IMR-90 (cell line): ENCODE data around the gene HNRNPA3. TPM values are rescaled to one million over a fixed set of nuclear protein-coding genes. Genes with fewer than 3 reads are reported as not detected.

ENCODE experiments used
- ATAC-seq: fragments of 200-7000 bp; cut with Tn5 transposase; 2 replicates; pipeline ENCODE4 v1.9.1; 2020; ENCODE audit warnings: low read depth, mild to moderate bottlenecking, moderate library complexity
- BruUV-seq: library from RNA; stranded (reverse); fragments of 400-500 nt; replicated peaks from 2 replicates; lab custom pipeline; 2021; lab: Mats Ljungman, UMichigan
- CTCF ChIA-PET: fragments of 300-600 bp; formaldehyde crosslinking; extraction: SDS; loops from one replicate; lab custom pipeline; 2021; ENCODE audit warnings: antibody characterized with exemption; lab: Yijun Ruan, JAX
- POLR2A ChIA-PET: fragments of 300-600 bp; sonication (Branson Sonifier 250); formaldehyde crosslinking; loops from one replicate; lab custom pipeline; 2022; ENCODE audit warnings: antibody characterized with exemption; ENCODE audit not compliant: unreplicated experiment; lab: Charles Lee
- DNase-seq: peaks from one replicate; pipeline ENCODE4 v3.0.0; 2013
- H2AFZ ChIP-seq: replicated peaks from 2 replicates; pipeline ENCODE3; 2013; ENCODE audit warnings: low read length, mild to moderate bottlenecking; ENCODE audit not compliant: poor library complexity
- H2AK5ac ChIP-seq: 2 replicates; pipeline ENCODE4 v1.6.1; 2013; ENCODE audit warnings: low read depth, low read length, inconsistent platforms
- H2AK9ac ChIP-seq: replicated peaks from 2 replicates; pipeline ENCODE3; 2013; ENCODE audit warnings: mild to moderate bottlenecking, low read depth, low read length, moderate library complexity; ENCODE audit not compliant: poor library complexity
- H2BK120ac ChIP-seq: 2 replicates; pipeline ENCODE4 v1.6.1; 2013; ENCODE audit warnings: low read depth, low read length, inconsistent platforms
- H2BK15ac ChIP-seq: 3 replicates; pipeline ENCODE4 v1.6.1; 2013; ENCODE audit warnings: low read depth, low read length, inconsistent platforms
- H2BK20ac ChIP-seq: 2 replicates; pipeline ENCODE4 v1.6.1; 2013; ENCODE audit warnings: low read depth, mild to moderate bottlenecking, inconsistent platforms, low read length, moderate library complexity
- H2BK5ac ChIP-seq: 2 replicates; pipeline ENCODE4 v1.6.1; 2013; ENCODE audit warnings: mild to moderate bottlenecking, low read depth, low read length, inconsistent platforms; ENCODE audit not compliant: poor library complexity, severe bottlenecking
- H3K14ac ChIP-seq: replicated peaks from 2 replicates; pipeline ENCODE4 v1.6.1; 2013; ENCODE audit warnings: low read depth, low read length, inconsistent platforms
- H3K18ac ChIP-seq: 2 replicates; pipeline ENCODE4 v1.6.1; 2013; ENCODE audit warnings: low read depth, low read length, control low read depth
- H3K23ac ChIP-seq: 2 replicates; pipeline ENCODE4 v1.6.1; 2013; ENCODE audit warnings: low read depth, low read length, inconsistent platforms
- H3K27ac ChIP-seq: 2 replicates; pipeline ENCODE4 v1.5.1; 2013; ENCODE audit warnings: mild to moderate bottlenecking, control low read depth, low read length; ENCODE audit not compliant: insufficient read depth
- H3K27me3 ChIP-seq: 2 replicates; pipeline ENCODE4 v1.6.1; 2013; ENCODE audit warnings: low read length; ENCODE audit not compliant: control insufficient read depth, insufficient read depth
- H3K36me3 ChIP-seq: 2 replicates; pipeline ENCODE4 v1.6.1; 2013; ENCODE audit warnings: low read length, mixed read lengths; ENCODE audit not compliant: control insufficient read depth, insufficient read depth
- H3K4ac ChIP-seq: 2 replicates; pipeline ENCODE4 v1.6.1; 2013; ENCODE audit warnings: low read depth, low read length, inconsistent platforms
- H3K4me1 ChIP-seq: 2 replicates; pipeline ENCODE4 v1.6.1; 2013; ENCODE audit warnings: low read length, mixed read lengths; ENCODE audit not compliant: control insufficient read depth, insufficient read depth
- H3K4me2 ChIP-seq: 2 replicates; pipeline ENCODE4 v1.6.1; 2013; ENCODE audit warnings: low read depth, mild to moderate bottlenecking, control low read depth, low read length, moderate library complexity
- H3K4me3 ChIP-seq: 2 replicates; pipeline ENCODE4 v1.5.1; 2013; ENCODE audit warnings: low read depth, mild to moderate bottlenecking, control low read depth, low read length, moderate library complexity; ENCODE audit not compliant: insufficient read depth
- H3K56ac ChIP-seq: 2 replicates; pipeline ENCODE4 v1.6.1; 2013; ENCODE audit warnings: low read length, inconsistent platforms; ENCODE audit not compliant: insufficient read depth; ENCODE audit errors: extremely low read depth
- H3K79me1 ChIP-seq, 2 experiments: 2 replicates each; pipeline ENCODE4 v1.6.1; 2013; ENCODE audit warnings: low read length in 2 of 2, inconsistent platforms in 1 of 2, low read depth in 1 of 2
- H3K9ac ChIP-seq: 2 replicates; pipeline ENCODE4 v1.6.1; 2013; ENCODE audit warnings: low read depth, low read length, control low read depth
- H3K9me1 ChIP-seq: 2 replicates; pipeline ENCODE4 v1.6.1; 2013; ENCODE audit warnings: low read length, inconsistent platforms; ENCODE audit not compliant: insufficient read depth
- H3K9me3 ChIP-seq: 2 replicates; pipeline ENCODE4 v1.6.1; 2013; ENCODE audit warnings: low read length; ENCODE audit not compliant: control insufficient read depth, insufficient read depth
- H4K20me1 ChIP-seq: 2 replicates; pipeline ENCODE4 v1.6.1; 2013; ENCODE audit warnings: low read length, inconsistent platforms; ENCODE audit not compliant: insufficient read depth
- H4K5ac ChIP-seq: 2 replicates; pipeline ENCODE4 v1.6.1; 2013; ENCODE audit warnings: mild to moderate bottlenecking, low read depth, low read length, control low read depth
- H4K8ac ChIP-seq, 2 experiments: 2 replicates each; pipeline ENCODE4 v1.6.1; 2013; ENCODE audit warnings: low read depth in 2 of 2, low read length in 2 of 2, control low read depth in 1 of 2, inconsistent platforms in 1 of 2
- H4K91ac ChIP-seq: 2 replicates; pipeline ENCODE4 v1.6.1; 2013; ENCODE audit warnings: low read depth, low read length, inconsistent platforms; ENCODE audit not compliant: insufficient read depth
- BHLHE40 ChIP-seq: fragments of 150-350 bp; IDR thresholded peaks from 2 replicates; pipeline ENCODE4 v1.6.1; 2016; ENCODE audit warnings: mild to moderate bottlenecking, low read depth, low read length
- CEBPB ChIP-seq: IDR thresholded peaks from 2 replicates; pipeline ENCODE4 v1.6.1; 2012; ENCODE audit warnings: low read depth, low read length, improper control_type of control experiment
- CHD1 ChIP-seq: IDR thresholded peaks from 2 replicates; pipeline ENCODE4 v1.6.1; 2012; ENCODE audit warnings: low read depth, low read length, improper control_type of control experiment
- CTCF ChIP-seq: conservative IDR thresholded peaks from 2 replicates; pipeline ENCODE4 v1.5.1; 2012; ENCODE audit warnings: mild to moderate bottlenecking, low read depth, low read length, improper control_type of control experiment
- ELK1 ChIP-seq: fragments of 150-350 bp; IDR thresholded peaks from 2 replicates; pipeline ENCODE4 v1.6.1; 2016; ENCODE audit warnings: low read depth, mild to moderate bottlenecking, low read length, moderate library complexity, borderline replicate concordance
- FOS ChIP-seq: fragments of 150-350 bp; IDR thresholded peaks from 2 replicates; pipeline ENCODE4 v1.6.1; 2016; ENCODE audit warnings: low read depth, low read length
- MAFK ChIP-seq: IDR thresholded peaks from 2 replicates; pipeline ENCODE4 v1.6.1; 2012; ENCODE audit warnings: low read depth, low read length, improper control_type of control experiment
- MAZ ChIP-seq: IDR thresholded peaks from 2 replicates; pipeline ENCODE4 v1.6.1; 2012; ENCODE audit warnings: low read depth, mild to moderate bottlenecking, low read length, improper control_type of control experiment, moderate library complexity, borderline replicate concordance
- MXI1 ChIP-seq: IDR thresholded peaks from 2 replicates; pipeline ENCODE4 v1.6.1; 2012; ENCODE audit warnings: low read depth, mild to moderate bottlenecking, low read length, moderate library complexity, borderline replicate concordance
- NFE2L2 ChIP-seq: fragments of 150-350 bp; IDR thresholded peaks from 2 replicates; pipeline ENCODE4 v1.6.1; 2016; ENCODE audit warnings: low read depth, mild to moderate bottlenecking, low read length
- POLR2A ChIP-seq: IDR thresholded peaks from 2 replicates; pipeline ENCODE4 v1.6.1; 2012; ENCODE audit warnings: mild to moderate bottlenecking, low read depth, low read length
- RAD21 ChIP-seq: IDR thresholded peaks from 2 replicates; pipeline ENCODE4 v1.6.1; 2012; ENCODE audit warnings: low read length, improper control_type of control experiment
- RCOR1 ChIP-seq: IDR thresholded peaks from 2 replicates; pipeline ENCODE4 v1.6.1; 2012; ENCODE audit warnings: mild to moderate bottlenecking, low read length, improper control_type of control experiment; ENCODE audit not compliant: insufficient replicate concordance
- RFX5 ChIP-seq: IDR thresholded peaks from 2 replicates; pipeline ENCODE4 v1.8.0; 2012; ENCODE audit warnings: low read depth, mild to moderate bottlenecking, low read length, moderate library complexity
- SMC3 ChIP-seq: fragments of 150-350 bp; IDR thresholded peaks from 2 replicates; pipeline ENCODE4 v1.6.1; 2016; ENCODE audit warnings: low read depth, mild to moderate bottlenecking, antibody characterized with exemption, low read length, moderate library complexity
- WGBS, 2 experiments: methylation state at CpG; one replicate each; pipeline versions ENCODE4 v1.1.5 to v1.1.7; 2013; ENCODE audit warnings: missing lambda C conversion rate in 2 of 2; ENCODE audit not compliant: insufficient read length in 1 of 2; ENCODE audit errors: extremely low coverage in 2 of 2; 5-methylcytosine and 5-hydroxymethylcytosine counted together
- dilution Hi-C: fragments of 300-500 bp; cut with HindIII; formaldehyde crosslinking; loops from one replicate; pipeline ENCODE4 v1.14.3; 2018; ENCODE audit warnings: low sequenced_read_pairs; ENCODE audit not compliant: unreplicated experiment
- in situ Hi-C: fragments of 300-500 bp; cut with MboI; formaldehyde crosslinking; loops from 3 replicates; pipeline ENCODE4 v1.14.3; 2019; ENCODE audit warnings: low sequenced_read_pairs, inconsistent platforms, mixed read lengths
- intact Hi-C: fragments of 100-400 bp; cut with micrococcal nuclease; formaldehyde crosslinking; loops from 2 replicates; pipeline ENCODE4 v1.10.0; 2022
- polyA plus RNA-seq, 3 experiments: library from polyadenylated mRNA; depleted of rRNA; stranded (reverse); fragments of >200 nt; gene quantifications; 2 replicates each; pipeline ENCODE4 v1.2.3, GENCODE V29; 2012; ENCODE audit warnings: low replicate concordance in 1 of 3
- total RNA-seq: library from RNA; depleted of rRNA; stranded (reverse); fragments of >200 nt; gene quantifications from 2 replicates; pipeline ENCODE4 v1.2.3, GENCODE V29; 2012
- TF ChIP-seq, protein P1 (sequence below): fragments of 150-350 bp; IDR thresholded peaks from 2 replicates; pipeline ENCODE4 v1.6.1; 2017; ENCODE audit warnings: mild to moderate bottlenecking, antibody characterized with exemption, low read length, low read depth

HNRNPA3 gene
- total and polyA plus RNA-seq, 2 of the 4 experiments (the other 2 are of a cell fraction) = 18.6 to 111 TPM

DNA sequence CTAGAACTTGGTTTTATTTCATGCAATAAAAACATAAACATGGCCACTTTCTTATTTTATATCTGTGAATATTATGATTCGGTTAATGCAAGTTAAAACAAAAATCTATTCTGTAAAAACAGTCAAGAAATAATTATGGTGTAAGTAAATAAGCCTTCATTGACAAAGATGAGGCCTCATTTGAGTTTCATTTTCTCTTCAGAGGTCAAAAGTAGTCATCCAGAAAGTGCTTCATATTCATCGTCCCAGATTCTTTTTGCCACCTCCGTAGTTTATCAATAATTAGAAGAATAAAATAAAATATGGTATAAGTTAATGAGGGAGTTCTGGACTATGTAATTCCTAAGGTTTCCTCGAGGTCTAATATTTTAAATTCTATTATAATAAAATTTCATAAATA is 19.4 kb upstream of the HNRNPA3 start:
- H3K4me2 ChIP-seq = no peak overlapping the region
- in situ Hi-C loops = no loop called here
- no peak overlapping the region for H3K27ac ChIP-seq
- ChIA-PET CTCF (no interaction called here), POLR2A (no interaction called here)
- no peak overlapping the region for H2AK9ac ChIP-seq
- no CpG with 5 or more reads among the region's 4 CpGs for WGBS, 2 experiments
- BruUV-seq = no TSS peak
- DNase-seq = no peak
- no peaks in the 10 kb centered on the region for H3K9me3 ChIP-seq
- no peak overlapping the region for H2AK5ac ChIP-seq
- no peaks in the 10 kb centered on the region for H3K79me1 ChIP-seq
- H4K91ac ChIP-seq = no peak overlapping the region
- no peak overlapping the region for H2BK20ac ChIP-seq
- TF ChIP-seq RAD21 = no peak
- no peak for TF ChIP-seq CTCF
- no peak for TF ChIP-seq ELK1
- no peak for TF ChIP-seq NFE2L2
- TF ChIP-seq MXI1 = no peak
- TF ChIP-seq, protein P1, sequence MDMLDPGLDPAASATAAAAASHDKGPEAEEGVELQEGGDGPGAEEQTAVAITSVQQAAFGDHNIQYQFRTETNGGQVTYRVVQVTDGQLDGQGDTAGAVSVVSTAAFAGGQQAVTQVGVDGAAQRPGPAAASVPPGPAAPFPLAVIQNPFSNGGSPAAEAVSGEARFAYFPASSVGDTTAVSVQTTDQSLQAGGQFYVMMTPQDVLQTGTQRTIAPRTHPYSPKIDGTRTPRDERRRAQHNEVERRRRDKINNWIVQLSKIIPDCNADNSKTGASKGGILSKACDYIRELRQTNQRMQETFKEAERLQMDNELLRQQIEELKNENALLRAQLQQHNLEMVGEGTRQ = no peak
- TF ChIP-seq BHLHE40 = no peak
- TF ChIP-seq RCOR1 = no peak
- no peak for TF ChIP-seq CEBPB
- no peak for TF ChIP-seq FOS
- TF ChIP-seq MAZ = no peak
- TF ChIP-seq POLR2A = no peak
- no peak for TF ChIP-seq SMC3
- TF ChIP-seq RFX5 = no peak
- TF ChIP-seq CHD1 = no peak
- no peak for TF ChIP-seq MAFK
- ATAC-seq = no peak
- H3K56ac ChIP-seq = no peak overlapping the region
- H4K20me1 ChIP-seq = no peaks in the 10 kb centered on the region
- H2BK5ac ChIP-seq = no peak overlapping the region
- H2AFZ ChIP-seq = no peak overlapping the region
- H3K14ac ChIP-seq = no peak overlapping the region
- H3K4ac ChIP-seq = no peak overlapping the region
- H3K9ac ChIP-seq = no peak overlapping the region
- H3K4me1 ChIP-seq = no peaks in the 10 kb centered on the region
- H4K5ac ChIP-seq = no peak overlapping the region
- intact Hi-C loops = no loop called here
- no peak overlapping the region for H4K8ac ChIP-seq
- H3K36me3 ChIP-seq = no peaks in the 10 kb centered on the region
- no peaks in the 10 kb centered on the region; the same call in 1 of the 2 replicates for H3K9me1 ChIP-seq
- dilution Hi-C loops = no loop called here
- H3K27me3 ChIP-seq = no peaks in the 10 kb centered on the region
- H3K18ac ChIP-seq = no peak overlapping the region
- H2BK15ac ChIP-seq = no peak overlapping the region
- H2BK120ac ChIP-seq = no peak overlapping the region
- H3K23ac ChIP-seq = no peak overlapping the region
- H3K4me3 ChIP-seq = no peak overlapping the region
